ENCODE data around the gene TMEFF2. TPM values are rescaled to one million over a fixed set of nuclear protein-coding genes. Genes with fewer than 3 reads are reported as not detected.

Gene TMEFF2
- polyA plus RNA-seq, 3 donors, result 7.9 to 14.0 (median 12.3) TPM

- DNase-seq, result no peak
These were observed 287.2 kb downstream of the TMEFF2 start for GRCh38 chr2:191907545-191907944.

- no peak for DNase-seq
These were observed 287.6 kb downstream of the TMEFF2 start for GRCh38 chr2:191907091-191907490.

GRCh38 chr2:191905336-191905735 is 289.4 kb downstream of the TMEFF2 start:
- no peak for DNase-seq

GRCh38 chr2:191901031-191901430 is 293.7 kb downstream of the TMEFF2 start:
- no peak for DNase-seq

- no peak for DNase-seq
These were observed 295.3 kb downstream of the TMEFF2 start for GRCh38 chr2:191899410-191899809.

Measured in renal pelvis (tissue), 4 donors.